SIG-M5 (cell line): ENCODE results near the gene NR2F2.

ENCODE experiments used
- DNase-seq: peaks from one replicate; lab custom pipeline; 2025; lab: John Stamatoyannopoulos, UW

Gene NR2F2

DNA sequence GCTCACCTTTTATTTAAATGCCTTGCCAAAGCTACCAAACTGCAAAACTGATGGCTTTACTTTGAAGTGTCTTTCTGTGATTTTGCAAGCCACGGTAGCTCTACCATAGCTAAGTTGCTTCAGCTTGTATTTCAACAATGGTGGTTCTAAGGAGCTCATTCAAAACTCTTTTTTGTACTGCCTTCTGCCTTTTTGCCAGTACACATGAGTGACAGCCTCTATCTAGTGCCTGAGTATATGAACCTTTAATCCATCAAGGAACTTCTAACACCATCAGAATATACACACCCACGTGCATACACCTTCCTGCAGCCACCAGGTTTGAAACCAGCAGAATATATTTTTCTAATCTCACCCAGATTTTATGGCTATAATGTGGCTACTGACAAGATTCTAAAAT, 10.4 kb upstream of the NR2F2 start:
- no peak for DNase-seq

DNA sequence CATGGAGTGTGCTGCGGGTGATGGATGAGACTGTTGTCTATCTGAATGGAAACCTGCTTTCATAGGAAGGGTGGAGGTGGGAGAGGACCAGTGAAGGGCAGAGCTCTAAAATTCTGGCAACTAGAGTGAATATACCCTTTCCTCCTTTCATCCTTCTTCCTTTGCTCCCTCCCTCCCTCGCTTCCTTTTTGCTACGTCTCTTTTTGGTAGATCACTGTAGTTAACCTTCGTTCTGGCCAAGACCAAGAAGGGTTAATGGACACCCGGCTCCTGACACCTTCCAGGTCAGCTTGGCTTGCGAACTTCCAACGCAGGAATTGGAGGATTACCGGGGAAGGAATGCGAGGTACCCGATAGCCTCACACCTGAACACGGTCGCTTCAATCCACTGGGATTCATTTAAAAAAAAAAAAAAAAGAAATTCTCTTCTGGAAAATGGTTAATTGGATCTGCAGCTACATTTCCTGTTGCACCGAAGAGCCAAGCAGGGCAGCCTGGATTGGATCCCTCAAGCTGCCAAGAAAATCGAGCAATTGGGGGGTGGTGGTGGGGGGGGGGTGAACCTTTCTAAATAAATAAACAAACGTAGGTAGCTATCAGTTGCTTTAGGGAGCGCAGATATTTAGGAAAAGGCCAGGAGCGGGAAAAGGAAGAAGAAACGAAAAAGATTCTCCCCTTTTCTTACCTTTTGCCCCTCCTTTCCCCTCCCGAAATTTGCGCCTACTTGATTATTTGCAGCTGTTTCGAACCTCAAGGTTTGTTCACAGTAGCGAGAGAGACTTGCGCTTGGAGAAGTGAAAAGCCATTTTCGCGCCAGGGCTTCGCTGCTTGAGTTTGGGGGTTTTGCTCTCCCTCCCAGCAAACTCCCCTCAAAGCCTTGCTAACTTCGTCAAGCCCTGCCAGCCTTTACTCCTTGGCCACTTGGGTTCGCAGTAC, 9.5 kb upstream of the NR2F2 start:
- no peak for DNase-seq

DNA sequence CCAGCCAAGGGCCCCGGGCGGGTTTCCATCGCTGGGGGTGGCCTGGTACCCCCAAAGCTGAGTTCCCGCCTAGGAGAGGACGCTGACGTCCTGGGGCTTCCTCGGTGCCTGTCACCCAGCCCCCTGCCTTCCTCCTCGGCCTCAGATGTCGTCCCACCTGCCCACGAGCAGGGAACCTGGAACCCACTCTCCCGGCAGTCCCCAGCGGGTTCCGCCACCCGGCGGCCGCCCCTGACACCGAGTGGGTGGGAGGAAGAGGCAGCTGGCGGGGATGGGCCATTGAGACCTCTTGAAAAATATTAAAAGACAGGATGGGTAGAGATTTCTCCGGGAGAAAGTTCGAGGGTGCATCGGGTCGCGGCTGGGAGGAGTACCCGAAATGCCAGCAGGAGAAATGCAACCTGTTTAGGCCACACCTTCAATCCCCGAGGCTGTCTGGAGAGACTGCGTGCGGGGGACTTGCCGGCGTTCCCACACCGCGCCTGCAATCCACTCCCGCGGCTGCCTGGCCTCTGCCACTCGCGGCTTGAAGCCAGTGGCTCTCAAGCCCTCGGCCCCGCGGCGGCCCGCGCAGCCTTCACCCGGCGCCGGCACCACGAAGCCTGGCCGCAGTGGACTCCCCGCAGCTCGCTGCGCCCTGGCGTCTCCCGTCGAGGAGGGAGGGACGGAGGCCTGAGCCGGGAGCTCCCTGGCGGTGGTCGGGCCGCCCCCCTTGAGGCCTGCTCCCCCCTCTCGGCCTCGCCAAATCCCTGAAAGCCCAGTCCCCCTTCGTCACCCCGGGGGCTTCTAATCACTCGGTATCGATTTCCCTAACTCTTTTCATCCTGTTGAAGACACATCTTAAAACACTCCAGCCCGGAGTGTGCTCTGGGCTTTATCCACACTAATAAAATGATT, 8.6 kb upstream of the NR2F2 start:
- DNase-seq = no peak

DNA sequence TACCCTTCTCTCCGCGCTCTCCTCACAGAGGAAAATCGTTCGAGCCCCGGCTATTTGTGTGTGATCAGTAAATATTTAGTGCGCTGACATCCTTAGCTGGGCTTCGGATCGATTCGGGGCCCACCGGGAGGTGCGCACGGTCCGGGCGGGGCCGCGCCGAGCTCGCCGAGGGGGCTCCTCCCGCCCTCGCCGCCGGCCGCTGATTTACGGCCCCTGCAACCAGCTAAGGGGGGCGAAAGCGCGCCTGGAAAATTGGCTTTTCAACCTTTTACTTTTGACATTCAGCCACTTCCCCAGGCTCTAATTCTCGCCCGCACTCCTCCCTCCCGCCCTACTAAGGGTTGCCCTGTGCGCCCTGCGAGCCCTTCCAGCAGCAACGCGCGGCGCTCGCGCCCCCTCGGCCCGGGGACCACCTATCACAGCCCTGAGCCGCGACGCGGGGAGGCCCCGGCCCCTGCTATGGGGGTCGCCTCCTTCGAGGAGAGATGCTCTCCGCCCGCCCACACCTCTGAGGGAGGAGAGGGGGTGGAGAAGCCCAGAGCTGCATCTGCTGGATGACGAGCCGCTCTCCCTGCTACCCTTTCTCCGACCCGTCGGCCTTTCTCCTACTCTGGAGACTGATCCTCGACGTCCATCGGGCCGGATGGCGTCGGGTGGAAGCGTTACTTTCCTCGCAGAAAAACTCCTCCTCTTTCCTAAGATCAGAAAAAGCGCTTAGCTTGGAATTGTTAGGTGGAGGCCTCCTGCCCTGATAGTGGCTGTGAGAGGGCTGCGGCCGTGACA, 7.8 kb upstream of the NR2F2 start:
- DNase-seq = no peak

DNA sequence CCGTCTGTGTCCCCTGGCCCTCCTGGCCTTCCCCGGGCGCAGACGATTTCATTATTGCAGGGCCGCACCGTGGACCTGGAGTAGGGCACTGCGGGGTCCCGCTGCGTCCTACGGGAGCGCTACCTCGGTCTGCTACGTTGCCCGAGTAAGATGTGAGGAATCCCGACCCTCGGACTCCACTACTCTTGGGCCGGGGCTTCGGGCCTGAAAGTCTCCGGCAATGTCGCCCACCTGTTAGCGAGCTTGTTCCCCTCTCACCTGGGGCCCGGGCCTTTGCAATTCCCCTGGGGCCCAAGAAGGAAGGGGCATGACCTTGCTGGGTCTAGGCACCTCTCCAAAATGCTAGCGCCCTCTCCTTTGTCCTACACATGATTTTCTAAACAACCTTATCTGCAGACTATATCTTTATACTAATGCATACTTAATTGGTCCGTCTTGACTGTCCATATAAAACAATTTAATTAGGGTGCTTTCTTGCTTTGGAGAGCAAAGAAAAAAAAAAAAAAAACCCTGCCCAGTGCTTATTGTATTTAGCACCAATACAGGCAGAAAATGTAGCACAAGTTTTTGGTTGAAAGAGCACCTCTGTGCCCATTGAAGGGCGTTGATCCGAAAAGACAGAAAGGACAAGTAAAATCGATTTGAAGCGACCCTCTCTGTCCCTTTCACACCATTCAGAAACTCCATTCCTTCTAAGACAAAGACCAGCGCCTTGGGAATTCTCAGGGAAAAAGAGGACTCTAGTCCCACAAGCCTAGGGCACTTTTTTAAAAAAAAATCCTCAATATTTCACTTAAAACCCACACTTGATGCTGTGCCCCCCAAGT, 7.0 kb upstream of the NR2F2 start:
- DNase-seq = no peak

DNA sequence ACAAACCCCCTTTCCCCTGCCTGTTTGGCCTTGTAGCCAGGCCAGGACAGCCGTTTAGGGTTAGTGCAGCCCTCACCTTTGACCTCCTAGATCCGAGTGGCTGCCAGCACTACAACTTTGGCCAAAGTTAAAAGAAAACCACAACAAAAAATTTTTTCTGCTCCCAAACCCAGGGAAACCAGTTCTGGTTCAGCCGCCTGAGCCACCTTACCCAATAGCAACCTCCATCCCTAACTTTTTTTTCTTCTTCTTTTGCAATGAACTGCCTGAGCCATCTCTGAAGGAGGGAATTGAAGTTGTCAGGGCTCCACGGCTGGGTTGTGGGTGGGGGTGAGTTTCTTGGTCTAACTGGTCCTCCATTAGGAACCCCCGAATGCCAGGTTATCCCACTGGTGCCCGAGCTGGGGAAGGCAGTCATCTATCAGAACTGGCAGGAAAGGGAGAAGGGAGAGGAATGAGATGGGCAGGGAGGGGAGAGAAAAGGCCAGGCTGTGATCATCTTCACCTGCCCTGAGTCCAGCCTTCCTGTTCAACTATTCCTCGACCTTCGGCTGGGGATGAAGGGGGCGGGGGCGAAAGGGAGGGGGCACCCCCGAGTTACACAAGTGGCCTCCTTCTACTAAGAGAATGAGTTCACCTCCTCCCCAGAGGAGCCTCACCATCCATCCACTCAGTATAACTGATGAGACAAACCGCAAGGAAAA, 6.2 kb upstream of the NR2F2 start:
- no peak for DNase-seq

DNA sequence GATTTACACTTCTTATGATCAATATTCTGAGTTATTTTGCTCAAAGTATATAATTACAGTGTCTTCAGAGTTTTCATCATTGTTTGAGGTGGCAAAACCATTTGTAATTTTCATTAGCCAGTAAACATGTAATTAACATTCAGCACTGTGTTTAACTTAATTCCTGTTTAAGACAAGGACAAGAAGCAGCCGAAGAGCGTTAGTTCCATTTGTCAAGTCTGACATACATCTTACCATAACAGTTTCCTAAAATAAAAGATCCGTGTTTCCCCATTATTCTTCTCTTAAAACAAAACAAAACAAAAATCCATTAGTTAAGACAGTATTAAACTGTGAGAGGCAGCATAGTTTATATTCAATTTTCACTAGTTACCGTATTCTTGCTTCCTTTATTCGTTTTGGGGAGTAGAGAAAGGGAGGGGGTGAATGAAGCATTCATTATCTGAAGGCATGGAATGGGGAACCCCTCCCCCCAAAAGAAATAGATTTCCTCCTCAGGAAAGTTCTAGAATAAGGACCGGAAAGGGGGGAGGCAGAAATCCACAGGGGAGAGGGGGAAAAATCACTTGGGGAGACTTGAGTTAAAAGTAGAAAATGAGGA, 5.5 kb upstream of the NR2F2 start:
- DNase-seq = no peak

DNA sequence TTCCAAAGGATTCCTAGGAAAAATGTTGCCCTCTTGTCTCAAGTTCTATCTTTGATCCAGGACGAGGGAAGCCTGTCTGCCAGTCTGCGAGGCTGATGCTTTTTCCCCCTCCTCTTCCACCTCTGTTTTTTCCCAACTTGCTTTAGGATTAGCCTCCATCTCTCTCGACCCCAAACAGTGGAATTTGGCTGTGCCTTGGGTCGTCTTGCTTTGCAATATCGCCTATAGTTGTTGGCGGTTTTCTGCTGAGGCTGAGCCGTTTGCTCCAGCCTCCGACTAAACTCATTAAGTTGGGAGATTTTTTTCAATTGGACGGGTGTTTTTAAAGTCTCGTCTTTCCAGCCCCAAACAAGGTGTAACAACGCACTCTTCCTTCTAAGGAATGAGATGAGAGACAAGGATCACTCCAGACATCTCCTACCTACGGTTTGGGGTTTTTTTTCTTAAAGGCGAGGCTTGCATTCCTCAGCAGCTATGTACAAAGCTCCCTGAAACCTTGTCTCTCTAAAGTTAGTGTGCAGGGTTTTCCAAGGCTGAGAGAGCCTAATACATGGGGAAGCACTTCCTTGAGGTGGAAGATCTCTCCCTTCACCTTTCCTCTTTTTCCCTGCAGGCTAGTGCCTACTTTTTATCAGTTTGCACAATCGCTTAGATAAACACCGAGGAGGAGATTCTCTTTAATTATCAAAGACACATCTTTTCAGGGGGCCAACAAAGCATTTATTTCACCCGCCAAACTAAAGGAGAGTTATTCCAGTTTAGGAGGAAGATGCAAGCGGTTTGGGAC, 4.8 kb upstream of the NR2F2 start:
- no peak for DNase-seq

DNA sequence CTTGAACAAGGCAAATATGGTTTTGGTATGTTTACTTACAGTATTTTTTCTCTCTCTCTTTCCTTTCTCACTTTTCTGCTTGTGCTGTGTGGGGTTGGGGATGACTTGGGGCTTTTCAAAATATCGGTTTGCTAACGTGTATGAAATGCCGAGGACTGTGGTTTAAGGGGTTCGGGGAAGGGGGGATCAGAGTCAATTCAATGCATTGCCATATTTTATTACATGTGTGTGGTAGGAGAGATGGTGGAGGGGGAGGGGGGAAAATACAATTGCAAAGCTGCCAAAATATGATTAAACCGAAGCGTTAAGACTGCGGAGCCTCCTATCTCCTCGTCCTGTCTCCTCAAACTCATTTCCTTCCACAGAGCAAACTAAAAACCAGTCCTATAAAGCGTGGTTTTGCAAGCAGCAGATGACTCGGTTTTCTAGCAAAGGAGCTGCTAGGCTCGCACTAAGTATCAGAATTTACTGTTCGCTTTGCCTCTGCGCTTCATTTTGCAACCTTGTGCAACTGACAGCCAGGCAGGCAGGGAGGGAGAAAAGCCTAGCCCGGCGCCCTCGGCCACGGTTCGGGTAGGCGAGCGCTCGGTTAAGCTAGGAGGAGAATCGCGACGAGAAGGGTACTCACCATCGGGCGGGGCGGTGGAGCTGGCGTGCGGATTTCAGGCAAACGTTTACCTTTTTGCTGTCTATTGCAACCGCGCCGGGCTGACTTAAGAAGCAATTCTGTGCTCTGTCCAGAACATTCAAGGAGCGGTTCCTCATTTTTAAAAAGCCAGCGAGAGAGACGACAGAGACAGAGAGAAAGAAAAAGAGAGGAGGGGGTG, 4.0 kb upstream of the NR2F2 start:
- DNase-seq = peak; percentile 47

DNA sequence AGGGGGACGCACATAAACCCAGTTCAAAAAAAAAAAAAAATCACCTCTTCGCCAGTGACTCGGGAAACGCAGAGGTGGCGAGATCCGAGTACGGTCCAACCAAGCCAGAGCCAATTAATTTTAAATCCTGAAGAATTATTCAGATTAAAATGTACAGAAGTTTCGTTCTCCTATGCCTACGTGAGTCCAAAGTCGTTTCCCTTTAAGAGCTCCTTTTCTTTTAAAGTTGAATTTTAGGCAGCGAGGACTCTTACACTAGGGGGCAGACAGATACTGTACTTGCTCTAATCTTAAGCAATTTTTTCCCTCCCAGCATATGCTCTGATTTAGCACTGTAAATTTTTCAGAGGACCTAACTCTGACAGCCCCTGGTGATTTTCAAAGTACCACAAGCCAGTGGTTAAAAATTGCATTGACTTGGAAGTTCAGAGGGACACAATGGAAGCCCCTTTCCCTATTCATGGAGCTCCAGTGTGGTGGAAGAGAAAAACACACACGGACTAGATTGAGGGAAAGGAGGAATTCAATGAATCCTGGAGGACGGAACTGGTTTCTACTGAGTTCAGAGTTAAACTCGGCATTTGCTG, 3.3 kb upstream of the NR2F2 start:
- peak; percentile 34 for DNase-seq

DNA sequence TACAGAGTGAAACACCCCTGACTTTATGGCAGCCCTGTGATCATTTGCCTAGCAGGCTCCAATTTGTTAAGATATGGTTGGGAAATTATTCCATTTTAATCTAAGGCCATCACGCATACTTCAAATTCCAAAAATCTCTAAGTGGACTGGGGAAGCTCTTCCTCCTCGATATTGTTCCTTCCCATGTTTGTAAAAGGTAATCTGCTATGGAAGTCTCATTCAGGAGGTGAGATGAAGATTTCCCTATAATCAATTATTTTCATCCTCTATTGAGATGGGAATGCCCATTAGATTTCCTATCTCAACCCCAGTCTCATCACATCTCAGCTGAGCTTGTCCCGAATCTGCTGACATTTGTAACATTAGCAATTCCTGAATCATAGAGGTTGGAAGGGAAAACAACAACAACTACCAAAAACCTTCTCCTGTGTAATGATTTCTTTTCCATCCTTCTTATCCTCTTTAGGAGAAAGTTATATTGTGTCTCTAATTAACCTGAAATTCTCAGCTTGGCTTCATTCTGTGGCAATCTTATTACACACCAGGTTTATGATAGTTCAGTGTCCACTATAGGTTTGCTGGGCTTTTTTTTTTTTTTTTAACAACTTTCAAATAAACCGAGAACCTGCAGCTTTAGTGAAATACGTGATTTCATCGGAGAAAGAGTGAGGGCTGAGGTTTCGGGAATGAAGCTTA, 2.2 kb upstream of the NR2F2 start:
- no peak for DNase-seq

DNA sequence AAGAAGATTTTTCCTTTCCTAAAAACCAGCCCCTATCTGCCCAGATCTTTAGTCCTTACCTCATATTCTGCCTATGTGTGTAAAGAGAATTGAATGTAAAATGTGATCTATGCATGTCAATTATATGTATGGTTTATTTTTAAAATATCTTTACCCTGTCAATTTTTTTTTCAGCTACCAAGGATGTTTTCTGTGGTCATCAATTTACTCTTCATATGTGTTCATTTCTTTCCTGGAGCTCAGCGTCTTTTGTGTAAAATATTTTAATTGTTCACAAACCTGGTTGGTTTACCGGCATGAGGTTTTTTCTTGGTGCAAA, 1.7 kb upstream of the NR2F2 start:
- DNase-seq = no peak

DNA sequence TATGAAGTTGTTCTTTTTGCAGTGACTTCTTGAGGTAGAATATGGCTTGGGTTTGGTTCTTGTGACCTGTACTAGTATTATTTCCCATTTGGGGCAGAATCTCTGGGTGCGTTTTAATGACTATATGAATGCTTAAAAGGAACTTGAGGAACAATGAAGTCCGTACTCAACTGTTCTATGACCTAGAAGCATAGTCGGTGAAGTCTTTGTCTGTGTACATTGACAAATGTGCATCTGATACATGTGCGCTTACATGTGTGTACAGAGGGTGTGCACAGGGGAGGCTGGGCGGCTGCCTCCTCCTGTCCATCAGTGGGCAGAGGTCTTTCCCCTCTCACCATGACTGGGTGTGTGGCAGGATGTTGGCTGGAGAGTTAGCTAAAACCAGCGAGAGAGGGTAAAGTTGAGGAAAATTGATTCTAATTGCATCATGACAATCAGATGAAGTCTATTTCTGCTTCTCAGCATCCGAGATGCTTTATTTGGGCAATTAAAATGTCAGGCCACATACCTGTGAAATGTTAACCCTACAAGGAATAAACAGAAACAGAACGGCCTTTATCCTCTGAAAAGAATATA, 1.0 kb upstream of the NR2F2 start:
- DNase-seq = no peak

DNA sequence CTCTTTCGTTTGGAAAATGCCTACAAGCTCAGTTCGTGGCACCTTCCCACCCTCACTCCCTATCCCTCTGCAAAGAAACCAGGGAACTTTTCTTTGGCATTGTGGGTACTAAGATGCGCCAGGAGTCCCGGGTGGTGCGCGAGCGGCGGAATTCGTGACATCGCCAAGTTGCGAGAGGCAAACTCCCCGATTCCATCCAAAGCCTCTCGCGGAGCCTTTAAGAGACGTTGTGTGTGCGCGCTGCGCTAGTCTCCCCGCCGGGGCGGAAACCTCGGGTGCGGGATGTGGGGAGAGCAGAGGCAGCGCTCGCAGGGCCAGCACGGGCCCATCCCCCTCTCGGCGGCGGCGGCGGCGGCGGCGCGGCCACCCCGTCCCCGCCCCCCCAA, 443 bp upstream of the NR2F2 start:
- DNase-seq = no peak

DNA sequence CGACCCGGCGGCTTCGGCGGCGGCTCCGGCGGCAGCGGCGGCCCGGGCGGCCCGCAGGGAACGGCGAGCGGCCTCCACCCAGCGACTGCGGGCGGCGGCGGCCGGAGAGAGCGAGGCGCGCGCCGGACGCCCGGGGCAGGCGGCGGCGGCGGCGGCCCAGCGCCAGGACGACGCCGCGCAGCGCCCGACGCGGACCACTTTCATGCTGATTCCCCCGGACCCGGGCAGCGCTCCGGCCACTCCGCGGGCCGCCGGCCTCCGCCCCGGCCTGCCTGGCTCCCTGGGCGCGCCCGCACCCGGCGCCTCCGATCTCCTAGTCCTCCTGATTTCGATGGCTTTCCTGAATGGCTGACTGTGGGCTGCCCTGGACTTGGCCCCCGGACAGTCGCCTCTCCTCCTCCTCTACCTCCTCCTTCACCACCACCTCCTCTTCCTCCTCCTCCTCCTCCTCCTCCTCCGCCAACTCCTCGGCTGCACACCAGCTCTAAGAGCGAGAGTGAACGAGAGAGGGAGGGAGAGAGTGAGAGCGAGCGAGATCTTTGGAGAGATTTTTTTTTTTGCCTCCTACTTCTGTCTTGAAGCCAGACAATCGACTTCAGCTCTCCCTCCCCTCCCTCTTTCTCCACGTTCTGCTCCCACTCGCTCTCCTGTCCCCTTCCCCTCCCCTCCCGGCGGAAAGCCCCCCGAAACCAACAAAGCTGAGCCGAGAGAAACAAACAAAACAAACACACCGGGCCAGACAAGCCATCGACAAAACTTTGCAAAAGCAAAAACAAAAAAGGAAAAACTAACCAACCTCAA, 844 bp downstream of the NR2F2 start:
- no peak for DNase-seq

DNA sequence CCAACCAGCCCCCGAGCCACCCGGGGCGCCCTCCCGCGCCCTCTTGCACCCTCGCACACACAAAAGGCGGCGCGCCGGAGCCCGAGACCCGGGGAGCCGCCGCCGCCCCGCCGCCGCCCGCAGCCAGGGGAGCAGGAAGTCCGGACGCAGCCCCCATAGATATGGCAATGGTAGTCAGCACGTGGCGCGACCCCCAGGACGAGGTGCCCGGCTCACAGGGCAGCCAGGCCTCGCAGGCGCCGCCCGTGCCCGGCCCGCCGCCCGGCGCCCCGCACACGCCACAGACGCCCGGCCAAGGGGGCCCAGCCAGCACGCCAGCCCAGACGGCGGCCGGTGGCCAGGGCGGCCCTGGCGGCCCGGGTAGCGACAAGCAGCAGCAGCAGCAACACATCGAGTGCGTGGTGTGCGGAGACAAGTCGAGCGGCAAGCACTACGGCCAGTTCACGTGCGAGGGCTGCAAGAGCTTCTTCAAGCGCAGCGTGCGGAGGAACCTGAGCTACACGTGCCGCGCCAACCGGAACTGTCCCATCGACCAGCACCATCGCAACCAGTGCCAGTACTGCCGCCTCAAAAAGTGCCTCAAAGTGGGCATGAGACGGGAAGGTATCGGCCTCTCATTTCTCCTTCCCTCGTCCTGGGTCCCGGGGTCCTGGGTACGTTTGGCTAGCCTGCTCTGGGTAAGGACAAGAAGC, 1.6 kb downstream of the NR2F2 start:
- no peak for DNase-seq
